Vagina (tissue), 2 donors: ENCODE data around the gene SCAF8. TPM values are rescaled to one million over a fixed set of nuclear protein-coding genes. Genes with fewer than 3 reads are reported as not detected.

ENCODE experiments used
- DNase-seq, 2 donors: peaks; one replicate each; pipeline ENCODE4 v3.0.0-alpha.2; 2017; ENCODE audit errors: extremely low spot score in 2 of 2
- H3K27ac ChIP-seq: fragments of 200-600 bp; sonication (generic); one replicate; pipeline ENCODE4 v1.5.1; 2019
- H3K27me3 ChIP-seq: fragments of 200-600 bp; sonication (generic); one replicate; pipeline ENCODE4 v1.5.1; 2019
- H3K36me3 ChIP-seq, 2 donors: fragments of 200-600 bp; sonication (generic); one replicate each; pipeline ENCODE4 v1.5.1; 2017 to 2019
- H3K4me1 ChIP-seq: fragments of 200-600 bp; sonication (generic); one replicate; pipeline ENCODE4 v1.5.1; 2019
- H3K4me3 ChIP-seq, 2 donors: fragments of 200-600 bp; sonication (generic); 1 replicate in 1 of 2; 2 replicates in 1 of 2; pipeline ENCODE4 v1.5.1; 2016 to 2019
- H3K9me3 ChIP-seq: fragments of 200-600 bp; sonication (generic); one replicate; pipeline ENCODE4 v1.5.1; 2019
- CTCF ChIP-seq, 3 experiments: fragments of 450-650 bp in 2 of 3; fragments of 200-600 bp in 1 of 3; sonication (generic) in 1 of 3; IDR thresholded peaks; one replicate each; pipeline ENCODE4 v1.5.1; 2017 to 2019; ENCODE audit warnings: antibody characterized with exemption in 3 of 3, mild to moderate bottlenecking in 2 of 3, moderate library complexity in 2 of 3
- POLR2A ChIP-seq, 2 donors: fragments of 450-650 bp; IDR thresholded peaks; one replicate each; pipeline ENCODE4 v1.6.1; 2017; ENCODE audit warnings: antibody characterized with exemption in 2 of 2, mild to moderate bottlenecking in 2 of 2, moderate library complexity in 2 of 2
- POLR2AphosphoS5 ChIP-seq, 2 donors: sonication (generic); formaldehyde crosslinking; IDR thresholded peaks; one replicate each; pipeline ENCODE4 v1.9.0; 2017; ENCODE audit warnings: antibody characterized with exemption in 2 of 2, mild to moderate bottlenecking in 2 of 2, low read depth in 1 of 2; ENCODE audit not compliant: insufficient read depth in 1 of 2
- intact Hi-C: fragments of 100-400 bp; cut with DNase I; formaldehyde crosslinking; loops from one replicate; pipeline ENCODE4 v1.15.1; 2023
- total RNA-seq: library from RNA; depleted of rRNA; stranded (reverse); fragments of >200 nt; gene quantifications from one replicate; pipeline ENCODE4 v1.2.3, GENCODE V29; 2016

Gene SCAF8
- total RNA-seq, 1 donor from 2014 or later = 37.8 TPM

DNA sequence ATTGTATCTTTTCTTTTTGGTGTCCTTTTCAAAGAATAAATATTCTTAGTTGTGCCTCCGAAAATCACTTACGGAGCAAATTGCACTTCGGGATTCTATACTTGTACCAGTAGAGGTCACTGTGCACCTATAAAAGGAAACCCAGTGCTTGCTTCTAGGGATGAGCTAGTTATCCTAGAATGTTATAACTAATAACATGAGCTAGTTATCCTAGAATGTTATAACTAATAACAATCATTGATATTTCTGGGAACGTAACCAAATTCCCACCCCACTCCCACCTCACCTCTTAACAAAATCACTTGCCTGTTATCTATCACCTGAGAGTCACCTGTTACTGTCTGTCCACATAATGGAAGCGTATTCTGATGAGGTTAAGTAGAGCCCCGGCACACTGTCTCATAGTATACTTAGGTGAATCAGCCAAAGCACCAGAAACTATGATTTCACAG lies 135.0 kb downstream of the SCAF8 start:
- H3K27me3 ChIP-seq = no peaks in the 10 kb centered on the region
- no peaks in the 10 kb centered on the region for H3K9me3 ChIP-seq
- no peak for DNase-seq
- H3K27ac ChIP-seq = no peak overlapping the region
- intact Hi-C loops = no loop called here
- peaks cover 9% of the 10 kb centered on the region for H3K4me1 ChIP-seq
- H3K4me3 ChIP-seq = no peak overlapping the region
- H3K36me3 ChIP-seq = no peaks in the 10 kb centered on the region
- TF ChIP-seq CTCF (IDR thresholded peaks at IDR 0.05) = peak; percentile 43 to 55 (median 51)
- TF ChIP-seq POLR2A (IDR thresholded peaks at IDR 0.05) = no peak

DNA sequence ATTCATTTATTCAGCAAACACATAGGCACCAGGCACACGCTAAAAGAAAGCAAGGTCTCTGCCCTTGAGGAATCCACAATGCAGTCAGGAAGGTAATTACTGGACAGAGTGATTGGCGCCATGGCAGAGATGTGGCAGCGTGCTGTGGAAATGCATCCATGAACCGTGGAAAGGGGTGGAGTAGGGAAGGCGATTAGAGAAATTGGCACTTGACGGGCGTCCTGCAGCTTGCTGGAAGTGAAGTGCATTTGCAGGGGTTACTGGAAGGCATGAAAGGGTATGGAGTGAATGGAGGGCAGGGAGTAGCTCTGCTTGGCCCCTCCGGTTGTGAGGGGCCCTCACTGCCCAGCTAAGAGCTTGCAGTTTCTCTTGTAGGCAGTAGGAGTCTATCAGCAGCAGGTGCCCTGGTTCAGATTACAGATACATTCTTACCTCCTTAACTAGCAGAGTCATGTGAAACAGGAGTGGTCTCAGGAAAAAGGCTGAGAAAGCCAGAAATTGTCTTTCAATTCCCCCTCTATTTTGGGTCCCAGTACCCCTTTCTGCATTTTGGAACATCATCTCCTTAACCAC lies 139.4 kb downstream of the SCAF8 start:
- intact Hi-C loops = no loop called here
- Histone ChIP-seq H3K4me3 (no peak overlapping the region), H3K9me3 (no peaks in the 10 kb centered on the region), H3K27me3 (no peaks in the 10 kb centered on the region), H3K27ac (no peak overlapping the region), H3K36me3 (no peaks in the 10 kb centered on the region), H3K4me1 (peaks cover 6% of the 10 kb centered on the region)
- no peak for DNase-seq
- TF ChIP-seq POLR2AphosphoS5 (IDR thresholded peaks at IDR 0.05; ENCODE audit: insufficient read depth in 1 of 2, low read depth in 1 of 2) = no peak
- no peak for TF ChIP-seq POLR2A (IDR thresholded peaks at IDR 0.05)
- TF ChIP-seq CTCF (IDR thresholded peaks at IDR 0.05) = no peak

- no peak for TF ChIP-seq POLR2A (IDR thresholded peaks at IDR 0.05)
- no peak for TF ChIP-seq POLR2AphosphoS5 (IDR thresholded peaks at IDR 0.05; ENCODE audit: insufficient read depth in 1 of 2, low read depth in 1 of 2)
- no peak for TF ChIP-seq CTCF (IDR thresholded peaks at IDR 0.05)
- intact Hi-C loops = no loop called here
- DNase-seq = no peak
- Histone ChIP-seq H3K4me1 (peaks cover 6% of the 10 kb centered on the region), H3K9me3 (no peaks in the 10 kb centered on the region), H3K27ac (no peak overlapping the region), H3K36me3 (no peaks in the 10 kb centered on the region), H3K27me3 (no peaks in the 10 kb centered on the region), H3K4me3 (no peak overlapping the region)
Observed at GRCh38 chr6:154873546-154873945, 140.3 kb downstream of the SCAF8 start.

- H3K4me3 ChIP-seq = no peak overlapping the region
- H3K27ac ChIP-seq = no peak overlapping the region
- intact Hi-C loops = no loop called here
- H3K9me3 ChIP-seq = no peaks in the 10 kb centered on the region
- H3K36me3 ChIP-seq = no peaks in the 10 kb centered on the region
- no peaks in the 10 kb centered on the region for H3K27me3 ChIP-seq
- peaks cover 6% of the 10 kb centered on the region for H3K4me1 ChIP-seq
- DNase-seq = no peak
- TF ChIP-seq POLR2AphosphoS5 (IDR thresholded peaks at IDR 0.05; ENCODE audit: insufficient read depth in 1 of 2, low read depth in 1 of 2) = no peak
- no peak for TF ChIP-seq CTCF (IDR thresholded peaks at IDR 0.05)
- no peak for TF ChIP-seq POLR2A (IDR thresholded peaks at IDR 0.05)
Observed at GRCh38 chr6:154874773-154875592, 141.8 kb downstream of the SCAF8 start.
